HG03097 (cell line): Measurements from ENCODE around the gene PRTN3.

Source experiments
- ATAC-seq: cut with Tn5 transposase; IDR thresholded peaks from one replicate; pipeline ENCODE4 v1.9.1; 2021; ENCODE audit not compliant: unreplicated experiment, low FRiP score

Gene PRTN3

DNA sequence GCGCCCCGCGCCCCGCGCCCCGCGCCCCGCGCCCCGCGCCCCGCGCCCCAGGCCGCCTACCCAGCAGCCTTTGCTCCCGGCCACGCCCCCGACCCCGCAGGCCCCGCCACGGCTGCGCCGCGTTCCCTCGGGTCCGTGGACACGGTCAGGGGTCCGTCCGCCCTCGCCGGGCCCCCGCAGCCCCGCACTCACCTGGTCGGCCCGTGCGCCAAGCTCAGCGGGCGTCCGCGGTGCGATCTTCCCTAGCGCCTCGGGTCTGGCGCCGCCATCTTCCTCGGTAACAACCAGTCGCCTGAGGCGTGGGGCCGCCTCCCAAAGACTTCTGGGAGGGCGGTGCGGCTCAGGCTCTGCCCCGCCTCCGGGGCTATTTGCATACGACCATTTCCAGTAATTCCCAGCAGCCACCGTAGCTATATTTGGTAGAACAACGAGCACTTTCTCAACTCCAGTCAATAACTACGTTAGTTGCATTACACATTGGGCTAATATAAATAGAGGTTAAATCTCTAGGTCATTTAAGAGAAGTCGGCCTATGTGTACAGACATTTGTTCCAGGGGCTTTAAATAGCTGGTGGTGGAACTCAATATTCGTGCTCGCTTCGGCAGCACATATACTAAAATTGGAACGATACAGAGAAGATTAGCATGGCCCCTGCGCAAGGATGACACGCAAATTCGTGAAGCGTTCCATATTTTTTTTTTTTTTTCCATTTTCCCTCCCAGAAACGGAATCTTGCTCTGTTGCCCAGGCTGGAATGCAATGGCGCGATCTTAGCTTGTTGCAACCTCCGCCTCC lies 52.3 kb downstream of the PRTN3 start, which contains the start of the genes MED16 and RNU6-9:
TSS of gene MED16 (minus strand) at position 294 of the 796 bp plus-strand sequence. CDS start 2,056 bp downstream, outside the sequence.
TSS of gene RNU6-9 (plus strand) at position 591 of the 796 bp plus-strand sequence.
- ATAC-seq = peak; percentile 80

GRCh38 chr19:896434-896833 lies 55.6 kb downstream of the PRTN3 start:
- no peak for ATAC-seq

GRCh38 chr19:896999-897398 lies 56.2 kb downstream of the PRTN3 start:
- ATAC-seq = no peak

DNA sequence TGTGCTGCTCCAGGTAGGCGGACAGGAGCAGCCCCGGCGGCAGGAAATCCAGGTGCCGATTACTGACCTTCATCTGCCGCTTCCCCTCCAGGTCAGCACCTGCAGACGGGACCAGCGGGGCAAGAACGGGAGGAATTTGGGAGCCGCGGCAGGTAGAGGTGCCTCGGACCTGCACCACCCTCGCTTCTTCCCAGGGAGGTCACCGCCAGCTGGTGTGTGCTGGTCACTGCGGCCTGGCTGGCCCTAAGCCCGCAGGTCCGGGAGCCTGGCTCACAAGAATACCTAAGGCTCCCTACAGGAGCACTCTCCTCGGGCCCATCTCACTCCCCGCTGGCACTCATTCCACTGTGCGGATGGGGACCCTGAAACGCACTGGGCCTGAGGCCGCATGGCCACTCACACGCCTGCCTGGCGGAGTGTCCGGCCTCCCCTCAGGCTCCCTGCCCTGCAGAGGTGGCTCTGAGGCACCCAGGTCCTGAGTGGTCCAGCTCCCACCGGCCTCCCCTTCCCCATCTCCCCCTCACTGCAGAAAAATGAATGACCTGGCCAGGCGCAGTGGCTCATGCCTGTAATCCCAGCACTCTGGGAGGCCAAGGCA lies 56.7 kb downstream of the PRTN3 start:
- no peak for ATAC-seq
